Measurements from ENCODE around the gene IFT88. TPM values are rescaled to one million over a fixed set of nuclear protein-coding genes. Genes with fewer than 3 reads are reported as not detected.

IFT88 gene
- total RNA-seq, 1 donor from 2014 or later, result 22.5 TPM

DNA sequence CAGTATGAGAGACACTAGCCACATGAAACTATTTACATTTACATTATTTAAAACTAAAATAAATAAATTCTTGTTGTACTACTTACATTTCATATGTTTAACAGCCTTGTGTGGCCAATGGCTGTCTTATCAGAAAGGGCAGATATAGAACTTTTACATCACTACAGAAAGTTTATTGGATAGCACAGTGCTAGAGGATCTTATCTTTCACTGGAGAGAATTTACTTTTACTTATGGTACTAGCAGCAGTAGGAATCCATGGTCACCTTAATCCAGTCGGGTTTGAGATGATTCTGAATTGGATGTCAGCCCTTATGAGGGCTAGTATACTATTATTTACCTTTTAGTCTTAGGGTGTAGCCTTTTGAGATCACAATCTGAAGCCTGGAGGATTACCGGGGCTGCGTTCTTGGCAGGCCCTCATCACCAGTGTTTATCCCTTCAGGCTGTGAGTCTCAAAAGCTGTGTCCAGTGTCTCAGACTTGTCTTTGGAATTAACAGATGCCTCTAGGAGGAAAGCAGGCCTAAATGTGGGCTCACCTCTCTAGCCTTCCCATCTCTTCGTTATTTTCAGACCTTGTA is 21.7 kb downstream of the IFT88 start:
- H3K36me3 Mint-ChIP-seq (ENCODE audit: low read depth), result peaks cover 36% of the 10 kb centered on the region
- TF ChIP-seq CTCF (conservative IDR thresholded peaks at IDR 0.05), result no peak
- DNase-seq (ENCODE audit: low read depth, low spot score), result no peak
- no peaks in the 10 kb centered on the region for H3K4me1 Mint-ChIP-seq
- peaks cover 7% of the 10 kb centered on the region for H3K9me3 Mint-ChIP-seq
- no peak overlapping the region for H3K4me3 Mint-ChIP-seq
- H3K27ac Mint-ChIP-seq (ENCODE audit: unreplicated experiment), result no peak overlapping the region
- H3K27me3 Mint-ChIP-seq (ENCODE audit: low read depth), result no peaks in the 10 kb centered on the region

DNA sequence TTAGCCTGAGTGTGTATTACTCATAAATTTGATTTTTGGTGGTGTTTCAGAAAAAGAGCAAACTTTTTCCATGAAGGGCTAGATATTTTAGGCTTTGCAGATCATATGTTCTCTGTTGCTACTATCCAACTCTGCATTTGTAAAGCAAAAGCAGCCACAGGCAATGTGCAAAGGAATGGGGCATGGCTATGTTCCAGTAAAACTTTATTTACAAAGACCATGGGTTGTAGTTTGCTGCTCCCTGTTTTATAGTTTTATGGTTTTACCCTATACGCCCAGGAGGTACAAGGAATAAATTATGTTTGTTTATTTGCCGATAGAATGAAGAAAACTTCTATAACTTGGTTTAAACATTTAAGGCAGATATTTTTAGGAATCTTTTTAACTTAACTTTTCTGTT is 23.6 kb downstream of the IFT88 start:
- Mint-ChIP-seq H3K9me3 (no peaks in the 10 kb centered on the region), H3K27ac (ENCODE audit: unreplicated experiment) (no peak overlapping the region), H3K36me3 (ENCODE audit: low read depth) (peaks cover 21% of the 10 kb centered on the region), H3K4me1 (no peaks in the 10 kb centered on the region), H3K4me3 (no peak overlapping the region), H3K27me3 (ENCODE audit: low read depth) (no peaks in the 10 kb centered on the region)
- no peak for DNase-seq (ENCODE audit: low read depth, low spot score)
- no peak for TF ChIP-seq CTCF (conservative IDR thresholded peaks at IDR 0.05)

- H3K4me1 Mint-ChIP-seq, result no peaks in the 10 kb centered on the region
- H3K36me3 Mint-ChIP-seq (ENCODE audit: low read depth), result peaks cover 12% of the 10 kb centered on the region
- no peak for TF ChIP-seq CTCF (conservative IDR thresholded peaks at IDR 0.05)
- H3K9me3 Mint-ChIP-seq, result no peaks in the 10 kb centered on the region
- DNase-seq (ENCODE audit: low read depth, low spot score), result no peak
- H3K27ac Mint-ChIP-seq (ENCODE audit: unreplicated experiment), result no peak overlapping the region
- no peak overlapping the region for H3K4me3 Mint-ChIP-seq
- no peaks in the 10 kb centered on the region for H3K27me3 Mint-ChIP-seq (ENCODE audit: low read depth)
These were observed 25.6 kb downstream of the IFT88 start for GRCh38 chr13:20592606-20593005.

DNA sequence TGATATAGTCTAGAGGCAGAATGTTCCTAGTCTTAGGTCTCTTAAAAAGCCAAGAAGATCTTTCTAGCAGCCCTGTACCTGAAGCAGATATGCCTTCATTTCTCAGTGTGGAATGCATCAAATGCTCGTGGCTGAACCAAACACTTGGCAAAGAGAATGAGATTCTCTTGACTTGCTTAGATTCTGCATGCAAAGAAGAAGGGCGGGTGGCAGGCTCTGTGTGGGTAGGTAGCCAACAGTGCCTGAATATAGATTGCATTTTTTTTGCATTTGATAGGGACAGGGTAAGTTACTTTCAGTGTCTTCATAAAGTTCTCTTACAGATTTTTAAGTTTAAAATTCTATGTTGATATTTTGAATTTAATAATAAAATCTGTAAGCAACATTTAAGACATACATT is 27.3 kb downstream of the IFT88 start:
- no peaks in the 10 kb centered on the region for H3K9me3 Mint-ChIP-seq
- H3K4me3 Mint-ChIP-seq, result no peak overlapping the region
- no peaks in the 10 kb centered on the region for H3K4me1 Mint-ChIP-seq
- no peaks in the 10 kb centered on the region for H3K27me3 Mint-ChIP-seq (ENCODE audit: low read depth)
- DNase-seq (ENCODE audit: low read depth, low spot score), result no peak
- no peak overlapping the region for H3K27ac Mint-ChIP-seq (ENCODE audit: unreplicated experiment)
- TF ChIP-seq CTCF (conservative IDR thresholded peaks at IDR 0.05), result no peak
- H3K36me3 Mint-ChIP-seq (ENCODE audit: low read depth), result peaks cover 5% of the 10 kb centered on the region

- no peaks in the 10 kb centered on the region for H3K27me3 Mint-ChIP-seq (ENCODE audit: low read depth)
- peak overlapping the region; percentile 84 for H3K27ac Mint-ChIP-seq (ENCODE audit: unreplicated experiment)
- H3K4me1 Mint-ChIP-seq, result peaks cover 3% of the 10 kb centered on the region
- DNase-seq (ENCODE audit: low read depth, low spot score), result no peak
- TF ChIP-seq CTCF (conservative IDR thresholded peaks at IDR 0.05), result no peak
- H3K36me3 Mint-ChIP-seq (ENCODE audit: low read depth), result peaks cover 15% of the 10 kb centered on the region
- no peak overlapping the region for H3K4me3 Mint-ChIP-seq
- H3K9me3 Mint-ChIP-seq, result no peaks in the 10 kb centered on the region
These were observed 40.1 kb downstream of the IFT88 start for GRCh38 chr13:20607015-20607414.

Measured in neural crest cell (in vitro differentiated cells).